ENCODE measurements around the gene RASSF3. TPM values are rescaled to one million over a fixed set of nuclear protein-coding genes. Genes with fewer than 3 reads are reported as not detected.

RASSF3 gene
- total and polyA plus RNA-seq, 2 experiments from 2014 or later = 20.6 to 39.6 TPM

DNA sequence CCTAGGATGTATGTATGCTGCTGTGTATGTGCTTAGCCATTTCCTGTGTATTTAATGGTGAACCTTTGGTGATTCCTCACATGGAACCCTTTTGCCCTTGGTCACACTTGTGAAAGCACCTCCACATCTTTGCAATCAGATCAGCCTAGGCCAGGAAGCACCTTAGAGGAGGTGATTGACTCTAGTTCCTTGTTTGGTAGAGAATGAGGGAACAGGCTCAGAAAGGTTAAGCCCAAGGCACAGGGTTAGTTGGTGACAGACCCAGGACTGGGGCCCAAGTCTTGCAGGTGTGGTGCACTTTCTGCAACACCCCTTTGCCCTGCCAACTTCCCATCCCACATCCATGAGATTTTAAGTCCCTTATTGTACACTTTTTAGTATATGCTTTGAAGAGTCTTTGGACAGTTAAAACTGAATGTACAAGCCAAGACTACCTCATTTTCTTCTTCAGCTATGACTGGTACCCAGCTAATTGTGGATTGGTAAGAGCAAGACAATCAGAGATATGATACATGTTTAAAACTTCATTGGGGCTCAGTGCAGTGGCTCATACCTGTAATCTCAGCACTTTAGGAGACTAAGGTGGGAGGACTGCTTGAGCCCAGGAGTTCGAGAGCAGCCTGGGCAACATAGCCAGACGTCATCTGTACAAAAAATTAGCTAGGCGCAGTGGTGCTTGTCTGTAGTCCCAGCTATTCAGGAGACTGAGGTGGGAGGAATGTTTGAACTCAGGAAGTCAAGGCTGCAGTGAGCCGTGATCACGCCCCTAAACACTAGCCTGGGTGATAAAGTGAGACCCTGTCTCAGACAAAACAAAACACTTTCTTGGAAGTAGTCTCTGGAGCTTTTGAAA lies 71.1 kb downstream of the RASSF3 start:
- H3K36me3 Mint-ChIP-seq (ENCODE audit: low read depth) = peaks cover 12% of the 10 kb centered on the region
- no peak for DNase-seq (ENCODE audit: low spot score)
- H3K27me3 Mint-ChIP-seq (ENCODE audit: insufficient read depth, low read depth, poor library complexity) = peaks cover 2% of the 10 kb centered on the region
- H3K36me3 ChIP-seq (ENCODE audit: insufficient read depth) = no peaks in the 10 kb centered on the region
- ATAC-seq = no peak
- peak overlapping the region; percentile 10; the same call in 1 of the 2 replicates for H3K27ac ChIP-seq (ENCODE audit: low read depth)
- no peaks in the 10 kb centered on the region for H3K9me2 ChIP-seq (ENCODE audit: insufficient read depth)
- H3K27ac Mint-ChIP-seq = peak overlapping the region; percentile 13; the same call in 1 of the 2 replicates
- peaks cover 16% of the 10 kb centered on the region; the same call in 1 of the 2 replicates for H4K20me1 ChIP-seq (replicated peaks; ENCODE audit: insufficient read depth)
- no peak overlapping the region for H3K4me3 ChIP-seq
- H3K9me3 Mint-ChIP-seq = no peaks in the 10 kb centered on the region
- H3K4me1 ChIP-seq (ENCODE audit: insufficient read depth) = peaks cover 29% of the 10 kb centered on the region
- peaks cover 33% of the 10 kb centered on the region for H3K4me1 Mint-ChIP-seq
- no peaks in the 10 kb centered on the region for H3F3A ChIP-seq (replicated peaks; ENCODE audit: low read depth)
- no peak overlapping the region for H3K4me3 Mint-ChIP-seq
- no peak overlapping the region for H2AFZ ChIP-seq
- H3K4me2 ChIP-seq = no peak overlapping the region
- H3K79me2 ChIP-seq (replicated peaks; ENCODE audit: insufficient read depth) = peaks cover 77% of the 10 kb centered on the region
- no peaks in the 10 kb centered on the region for H3K27me3 ChIP-seq (ENCODE audit: insufficient read depth)
- TF ChIP-seq NANOG (IDR thresholded peaks at IDR 0.05; ENCODE audit: borderline replicate concordance) (no peak), STAT1 (IDR thresholded peaks at IDR 0.05; ENCODE audit: unreplicated experiment) (no peak), EZH2phosphoT487 (IDR thresholded peaks at IDR 0.05; ENCODE audit: unreplicated experiment) (no peak), JUNB (IDR thresholded peaks at IDR 0.05; ENCODE audit: unreplicated experiment) (no peak), ZNF331 (CRISPR knock-in tag; IDR thresholded peaks at IDR 0.05; ENCODE audit: low read depth) (no peak)
- TF ChIP-seq, protein P1, sequence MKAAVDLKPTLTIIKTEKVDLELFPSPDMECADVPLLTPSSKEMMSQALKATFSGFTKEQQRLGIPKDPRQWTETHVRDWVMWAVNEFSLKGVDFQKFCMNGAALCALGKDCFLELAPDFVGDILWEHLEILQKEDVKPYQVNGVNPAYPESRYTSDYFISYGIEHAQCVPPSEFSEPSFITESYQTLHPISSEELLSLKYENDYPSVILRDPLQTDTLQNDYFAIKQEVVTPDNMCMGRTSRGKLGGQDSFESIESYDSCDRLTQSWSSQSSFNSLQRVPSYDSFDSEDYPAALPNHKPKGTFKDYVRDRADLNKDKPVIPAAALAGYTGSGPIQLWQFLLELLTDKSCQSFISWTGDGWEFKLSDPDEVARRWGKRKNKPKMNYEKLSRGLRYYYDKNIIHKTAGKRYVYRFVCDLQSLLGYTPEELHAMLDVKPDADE (IDR thresholded peaks at IDR 0.05) = no peak
- TF ChIP-seq, protein P2, sequence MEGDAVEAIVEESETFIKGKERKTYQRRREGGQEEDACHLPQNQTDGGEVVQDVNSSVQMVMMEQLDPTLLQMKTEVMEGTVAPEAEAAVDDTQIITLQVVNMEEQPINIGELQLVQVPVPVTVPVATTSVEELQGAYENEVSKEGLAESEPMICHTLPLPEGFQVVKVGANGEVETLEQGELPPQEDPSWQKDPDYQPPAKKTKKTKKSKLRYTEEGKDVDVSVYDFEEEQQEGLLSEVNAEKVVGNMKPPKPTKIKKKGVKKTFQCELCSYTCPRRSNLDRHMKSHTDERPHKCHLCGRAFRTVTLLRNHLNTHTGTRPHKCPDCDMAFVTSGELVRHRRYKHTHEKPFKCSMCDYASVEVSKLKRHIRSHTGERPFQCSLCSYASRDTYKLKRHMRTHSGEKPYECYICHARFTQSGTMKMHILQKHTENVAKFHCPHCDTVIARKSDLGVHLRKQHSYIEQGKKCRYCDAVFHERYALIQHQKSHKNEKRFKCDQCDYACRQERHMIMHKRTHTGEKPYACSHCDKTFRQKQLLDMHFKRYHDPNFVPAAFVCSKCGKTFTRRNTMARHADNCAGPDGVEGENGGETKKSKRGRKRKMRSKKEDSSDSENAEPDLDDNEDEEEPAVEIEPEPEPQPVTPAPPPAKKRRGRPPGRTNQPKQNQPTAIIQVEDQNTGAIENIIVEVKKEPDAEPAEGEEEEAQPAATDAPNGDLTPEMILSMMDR (conservative IDR thresholded peaks at IDR 0.05; ENCODE audit: low read depth in 2 of 2) = no peak
- TF ChIP-seq, protein P3, sequence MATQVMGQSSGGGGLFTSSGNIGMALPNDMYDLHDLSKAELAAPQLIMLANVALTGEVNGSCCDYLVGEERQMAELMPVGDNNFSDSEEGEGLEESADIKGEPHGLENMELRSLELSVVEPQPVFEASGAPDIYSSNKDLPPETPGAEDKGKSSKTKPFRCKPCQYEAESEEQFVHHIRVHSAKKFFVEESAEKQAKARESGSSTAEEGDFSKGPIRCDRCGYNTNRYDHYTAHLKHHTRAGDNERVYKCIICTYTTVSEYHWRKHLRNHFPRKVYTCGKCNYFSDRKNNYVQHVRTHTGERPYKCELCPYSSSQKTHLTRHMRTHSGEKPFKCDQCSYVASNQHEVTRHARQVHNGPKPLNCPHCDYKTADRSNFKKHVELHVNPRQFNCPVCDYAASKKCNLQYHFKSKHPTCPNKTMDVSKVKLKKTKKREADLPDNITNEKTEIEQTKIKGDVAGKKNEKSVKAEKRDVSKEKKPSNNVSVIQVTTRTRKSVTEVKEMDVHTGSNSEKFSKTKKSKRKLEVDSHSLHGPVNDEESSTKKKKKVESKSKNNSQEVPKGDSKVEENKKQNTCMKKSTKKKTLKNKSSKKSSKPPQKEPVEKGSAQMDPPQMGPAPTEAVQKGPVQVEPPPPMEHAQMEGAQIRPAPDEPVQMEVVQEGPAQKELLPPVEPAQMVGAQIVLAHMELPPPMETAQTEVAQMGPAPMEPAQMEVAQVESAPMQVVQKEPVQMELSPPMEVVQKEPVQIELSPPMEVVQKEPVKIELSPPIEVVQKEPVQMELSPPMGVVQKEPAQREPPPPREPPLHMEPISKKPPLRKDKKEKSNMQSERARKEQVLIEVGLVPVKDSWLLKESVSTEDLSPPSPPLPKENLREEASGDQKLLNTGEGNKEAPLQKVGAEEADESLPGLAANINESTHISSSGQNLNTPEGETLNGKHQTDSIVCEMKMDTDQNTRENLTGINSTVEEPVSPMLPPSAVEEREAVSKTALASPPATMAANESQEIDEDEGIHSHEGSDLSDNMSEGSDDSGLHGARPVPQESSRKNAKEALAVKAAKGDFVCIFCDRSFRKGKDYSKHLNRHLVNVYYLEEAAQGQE (IDR thresholded peaks at IDR 0.05; ENCODE audit: unreplicated experiment) = no peak
